Panc1 (cell line): Measurements from ENCODE around the gene SLC66A3.

Experiments
- CTCF ChIP-seq: fragments of 450-650 bp; IDR thresholded peaks from 2 replicates; pipeline ENCODE4 v1.5.1; 2017; ENCODE audit warnings: mild to moderate bottlenecking
- POLR2AphosphoS5 ChIP-seq: IDR thresholded peaks from 2 replicates; pipeline ENCODE4 v1.6.1; 2012; ENCODE audit warnings: mild to moderate bottlenecking, low read depth, low read length, moderate library complexity

GRCh38 chr2:11201969-11202368 lies 46.7 kb downstream of the SLC66A3 start:
- TF ChIP-seq CTCF (no peak), POLR2AphosphoS5 (no peak)
